Esophagus muscularis mucosa (tissue), 4 donors: ENCODE data around the gene SAMD5.

Experiments used
- CTCF ChIP-seq, 3 experiments: fragments of 200-600 bp in 2 of 3; fragments of 450-650 bp in 1 of 3; sonication (generic) in 2 of 3; IDR thresholded peaks; one replicate each; pipeline ENCODE4 v1.5.1; 2017 to 2019; ENCODE audit warnings: antibody characterized with exemption in 3 of 3, mild to moderate bottlenecking in 2 of 3, moderate library complexity in 1 of 3
- EP300 ChIP-seq: sonication (generic); formaldehyde crosslinking; IDR thresholded peaks from one replicate; pipeline ENCODE4 v1.6.1; 2017; ENCODE audit warnings: antibody characterized with exemption
- POLR2A ChIP-seq: fragments of 450-650 bp; IDR thresholded peaks from one replicate; pipeline ENCODE4 v1.6.1; 2017; ENCODE audit warnings: antibody characterized with exemption, moderate library complexity, mild to moderate bottlenecking, low read depth

- TF ChIP-seq CTCF (IDR thresholded peaks at IDR 0.05) (no peak), EP300 (no peak), POLR2A (no peak)
Measured at GRCh38 chr6:147587907-147588306, 79.4 kb downstream of the SAMD5 start.
